K562 (cell line): Measurements from ENCODE around the gene ZNF335. TPM values are rescaled to one million over a fixed set of nuclear protein-coding genes. Genes with fewer than 3 reads are reported as not detected.

Experiments used
- CBX1 ChIP-seq: sonication (generic); IDR thresholded peaks from 2 replicates; pipeline ENCODE4 v1.6.1; 2016; ENCODE audit warnings: antibody characterized with exemption, low read depth, mild to moderate bottlenecking
- CXXC5 ChIP-seq: fragments of 250-450 bp; sonication (Bioruptor Pico); IDR thresholded peaks from 2 replicates; pipeline ENCODE4 v1.8.0; 2022; ENCODE audit warnings: inconsistent platforms, mild to moderate bottlenecking, moderate library complexity
- ESRRA ChIP-seq: fragments of 450-650 bp; IDR thresholded peaks from 2 replicates; pipeline ENCODE4 v1.6.1; 2014; ENCODE audit warnings: low read depth, mild to moderate bottlenecking, moderate library complexity, borderline replicate concordance
- HDAC1 ChIP-seq, 2 experiments: fragments of 450-650 bp; IDR thresholded peaks; 2 replicates each; pipeline ENCODE4 v1.6.1; 2016 to 2017; ENCODE audit warnings: inconsistent platforms in 1 of 2, mild to moderate bottlenecking in 1 of 2, moderate library complexity in 1 of 2
- HLTF ChIP-seq: fragments of 450-650 bp; IDR thresholded peaks from 2 replicates; pipeline ENCODE4 v1.6.1; 2016
- KDM4B ChIP-seq, 2 experiments: fragments of 450-650 bp in 1 of 2; sonication (generic) in 1 of 2; IDR thresholded peaks; 2 replicates each; pipeline ENCODE4 v1.6.1; 2016 to 2017; ENCODE audit warnings: borderline replicate concordance in 2 of 2, antibody characterized with exemption in 1 of 2, low read depth in 1 of 2, mild to moderate bottlenecking in 1 of 2
- KLF10 ChIP-seq: fragments of 250-450 bp; sonication (Bioruptor Pico); IDR thresholded peaks from 2 replicates; pipeline ENCODE4 v1.6.1; 2021; ENCODE audit warnings: matching md5 sums
- MEF2D ChIP-seq: conservative IDR thresholded peaks from 2 replicates; pipeline ENCODE4 v1.6.1; 2016; ENCODE audit warnings: low read depth, missing genetic modification characterization, missing compliant biosample characterization
- NR2C2 ChIP-seq, 2 experiments: fragments of 200-800 bp in 1 of 2; sonication (Bioruptor generic) in 1 of 2; sonication (generic) in 1 of 2; formaldehyde crosslinking in 1 of 2; IDR thresholded peaks; 2 replicates each; pipeline versions ENCODE4 v1.6.1 to v1.8.0; 2016 to 2022; ENCODE audit warnings: mild to moderate bottlenecking in 1 of 2, missing compliant biosample characterization in 1 of 2, missing genetic modification characterization in 1 of 2, missing genetic modification reagents in 1 of 2
- RBFOX2 ChIP-seq: fragments of 200-400 bp; formaldehyde crosslinking; IDR thresholded peaks from 2 replicates; pipeline ENCODE4 v1.6.1; 2017; ENCODE audit warnings: low read depth, mild to moderate bottlenecking, low read length, moderate library complexity
- RBM34 ChIP-seq: fragments of 200-400 bp; formaldehyde crosslinking; IDR thresholded peaks from 2 replicates; pipeline ENCODE4 v1.6.1; 2018; ENCODE audit warnings: low read length, borderline replicate concordance; ENCODE audit not compliant: insufficient read depth
- RCOR1 ChIP-seq, 2 experiments: IDR thresholded peaks; 2 replicates each; pipeline ENCODE4 v1.6.1; 2012; ENCODE audit warnings: low read depth in 2 of 2, low read length in 2 of 2, borderline replicate concordance in 1 of 2, improper control_type of control experiment in 1 of 2
- TEAD4 ChIP-seq, 2 experiments: sonication (generic) in 1 of 2; formaldehyde crosslinking in 1 of 2; IDR thresholded peaks; 2 replicates each; pipeline versions ENCODE4 v1.6.1 to v1.8.0; 2012 to 2022; ENCODE audit warnings: borderline replicate concordance in 1 of 2, inconsistent platforms in 1 of 2, low read length in 1 of 2, mild to moderate bottlenecking in 1 of 2, missing genetic modification reagents in 1 of 2
- USF2 ChIP-seq: sonication (generic); formaldehyde crosslinking; IDR thresholded peaks from 2 replicates; pipeline ENCODE4 v1.5.0; 2020; ENCODE audit warnings: missing genetic modification reagents
- ZBTB7A ChIP-seq: IDR thresholded peaks from 2 replicates; pipeline ENCODE4 v1.6.1; 2011; ENCODE audit warnings: low read depth, mild to moderate bottlenecking, low read length, moderate library complexity, borderline replicate concordance; ENCODE audit not compliant: control insufficient read depth
- ZFX ChIP-seq: sonication (generic); formaldehyde crosslinking; IDR thresholded peaks from 2 replicates; pipeline ENCODE4 v1.8.0; 2022; ENCODE audit warnings: mild to moderate bottlenecking, missing genetic modification reagents, moderate library complexity
- ZNF175 ChIP-seq: fragments of 200-800 bp; sonication (Bioruptor generic); IDR thresholded peaks from 2 replicates; pipeline ENCODE4 v1.6.1; 2016; ENCODE audit warnings: low read depth, mild to moderate bottlenecking, missing genetic modification characterization, missing compliant biosample characterization
- ZNF696 ChIP-seq: fragments of 250-450 bp; sonication (Bioruptor Pico); conservative IDR thresholded peaks from 2 replicates; pipeline ENCODE4 v1.4.0; 2020; ENCODE audit warnings: mild to moderate bottlenecking, moderate library complexity
- polyA plus RNA-seq, 8 experiments: library from polyadenylated mRNA; depleted of rRNA in 4 of 8; stranded (reverse) in 5 of 8; unstranded in 3 of 8; fragments of >200 nt; fragmentation: Nextera tagmentation in 2 of 8; fragmentation: Illumina TruSeq in 1 of 8; extraction: Ambion mirVana in 2 of 8; extraction: Trizol in 1 of 8; gene quantifications; 2 replicates each; pipeline versions ENCODE4 v1.2.1 to v1.2.3, GENCODE V29; 2011 to 2014; ENCODE audit warnings: inconsistent platforms in 1 of 8, missing spikeins in 1 of 8
- total RNA-seq, 7 experiments: library from RNA; depleted of rRNA in 6 of 7; stranded (reverse); fragments of >200 nt in 6 of 7; fragmentation: Illumina TruSeq in 2 of 7; extraction: Trizol in 2 of 7; gene quantifications; 2 replicates each; pipeline versions ENCODE4 v1.2.1 to v1.2.3, GENCODE V29; 2011 to 2021; ENCODE audit warnings: low replicate concordance in 1 of 7
- TF ChIP-seq, protein P1 (sequence below): sonication (generic); formaldehyde crosslinking; IDR thresholded peaks from 2 replicates; pipeline ENCODE4 v1.8.0; 2023; ENCODE audit warnings: mild to moderate bottlenecking, missing genetic modification reagents
- TF ChIP-seq, protein P2 (sequence below): IDR thresholded peaks from 2 replicates; pipeline ENCODE4 v1.6.1; 2014; ENCODE audit warnings: antibody characterized with exemption

The ZNF335 gene
- total and polyA plus RNA-seq, 9 of the 15 experiments (the other 6 are each of a cell fraction or from before 2014, with no cell fraction given): 0.39 to 16.0 (median 7.6) TPM

DNA sequence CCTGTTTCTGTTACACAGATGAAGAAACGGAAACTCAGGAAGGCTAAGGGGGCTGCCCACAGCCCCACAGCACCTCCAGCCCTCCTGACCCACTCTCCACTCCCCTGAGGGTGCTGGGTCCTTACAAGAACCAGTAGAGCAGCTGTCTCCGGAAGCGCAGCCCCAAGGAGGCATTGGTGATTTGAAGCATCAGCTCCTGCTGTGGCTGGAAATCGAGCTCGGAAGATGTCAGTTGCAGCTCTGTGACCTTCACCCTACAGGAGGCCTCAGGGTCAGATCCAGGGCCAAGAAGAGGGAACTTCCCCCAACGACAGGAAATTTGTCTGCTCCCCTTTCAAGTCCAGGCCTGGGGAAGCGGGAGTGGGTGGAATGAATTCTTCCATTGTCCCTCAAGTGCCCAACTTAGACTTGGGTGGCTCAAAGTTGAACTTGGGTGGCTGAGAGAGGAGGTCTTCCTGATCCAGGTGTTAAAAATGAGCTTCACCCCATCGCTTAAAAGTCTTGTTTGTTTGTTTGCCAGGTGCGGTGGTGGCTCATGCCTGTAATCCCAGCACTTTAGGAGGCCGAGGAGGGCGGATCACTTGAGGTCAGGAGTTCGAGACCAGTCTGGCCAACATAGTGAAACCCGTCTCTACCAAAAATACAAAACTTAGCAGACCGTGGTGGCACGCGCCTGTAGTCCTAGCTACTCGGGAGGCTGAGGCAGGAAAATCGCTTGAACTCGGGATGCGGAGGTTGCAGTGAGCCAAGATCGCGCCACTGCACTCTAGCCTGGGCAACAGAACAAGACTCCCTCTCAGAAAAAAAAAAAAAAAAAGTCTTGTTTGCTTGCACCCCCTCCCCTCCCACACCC is 62.0 kb downstream of the ZNF335 start (continued):
- peak; percentile 87 for TF ChIP-seq ZNF175 (CRISPR knock-in tag)
- TF ChIP-seq, protein P1, sequence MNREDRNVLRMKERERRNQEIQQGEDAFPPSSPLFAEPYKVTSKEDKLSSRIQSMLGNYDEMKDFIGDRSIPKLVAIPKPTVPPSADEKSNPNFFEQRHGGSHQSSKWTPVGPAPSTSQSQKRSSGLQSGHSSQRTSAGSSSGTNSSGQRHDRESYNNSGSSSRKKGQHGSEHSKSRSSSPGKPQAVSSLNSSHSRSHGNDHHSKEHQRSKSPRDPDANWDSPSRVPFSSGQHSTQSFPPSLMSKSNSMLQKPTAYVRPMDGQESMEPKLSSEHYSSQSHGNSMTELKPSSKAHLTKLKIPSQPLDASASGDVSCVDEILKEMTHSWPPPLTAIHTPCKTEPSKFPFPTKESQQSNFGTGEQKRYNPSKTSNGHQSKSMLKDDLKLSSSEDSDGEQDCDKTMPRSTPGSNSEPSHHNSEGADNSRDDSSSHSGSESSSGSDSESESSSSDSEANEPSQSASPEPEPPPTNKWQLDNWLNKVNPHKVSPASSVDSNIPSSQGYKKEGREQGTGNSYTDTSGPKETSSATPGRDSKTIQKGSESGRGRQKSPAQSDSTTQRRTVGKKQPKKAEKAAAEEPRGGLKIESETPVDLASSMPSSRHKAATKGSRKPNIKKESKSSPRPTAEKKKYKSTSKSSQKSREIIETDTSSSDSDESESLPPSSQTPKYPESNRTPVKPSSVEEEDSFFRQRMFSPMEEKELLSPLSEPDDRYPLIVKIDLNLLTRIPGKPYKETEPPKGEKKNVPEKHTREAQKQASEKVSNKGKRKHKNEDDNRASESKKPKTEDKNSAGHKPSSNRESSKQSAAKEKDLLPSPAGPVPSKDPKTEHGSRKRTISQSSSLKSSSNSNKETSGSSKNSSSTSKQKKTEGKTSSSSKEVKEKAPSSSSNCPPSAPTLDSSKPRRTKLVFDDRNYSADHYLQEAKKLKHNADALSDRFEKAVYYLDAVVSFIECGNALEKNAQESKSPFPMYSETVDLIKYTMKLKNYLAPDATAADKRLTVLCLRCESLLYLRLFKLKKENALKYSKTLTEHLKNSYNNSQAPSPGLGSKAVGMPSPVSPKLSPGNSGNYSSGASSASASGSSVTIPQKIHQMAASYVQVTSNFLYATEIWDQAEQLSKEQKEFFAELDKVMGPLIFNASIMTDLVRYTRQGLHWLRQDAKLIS (CRISPR knock-in tag): no peak
- 0 out of 2 replicates have a peak, but pooled peaks have one; percentile 21 for TF ChIP-seq HLTF
- TF ChIP-seq RBM34: no peak
- no peak for TF ChIP-seq TEAD4 (IDR thresholded peaks at IDR 0.05; ENCODE audit: low read length)
- TF ChIP-seq TEAD4 (CRISPR knock-in tag; IDR thresholded peaks at IDR 0.05; ENCODE audit: borderline replicate concordance): no peak
- 0 out of 4 replicates have a peak, but pooled peaks of 1 of the 2 experiments have one; percentile 38 for TF ChIP-seq RCOR1 (IDR thresholded peaks at IDR 0.05; ENCODE audit: borderline replicate concordance in 1 of 2, low read depth in 2 of 2, low read length in 2 of 2)
- 0 out of 2 replicates have a peak, but pooled peaks have one; percentile 18 for TF ChIP-seq NR2C2 (CRISPR knock-in tag; IDR thresholded peaks at IDR 0.05)
- peak; percentile 80 for TF ChIP-seq NR2C2 (tag; IDR thresholded peaks at IDR 0.05)
- 0 out of 4 replicates have a peak, but pooled peaks of 1 of the 2 experiments have one; percentile 3 for TF ChIP-seq HDAC1 (IDR thresholded peaks at IDR 0.05)
- TF ChIP-seq RBFOX2: 0 out of 2 replicates have a peak, but pooled peaks have one; percentile 10
- TF ChIP-seq ZNF696 (CRISPR knock-in tag): no peak
- TF ChIP-seq ESRRA: peak; percentile 95
- no peak for TF ChIP-seq KLF10
- 0 out of 2 replicates have a peak, but pooled peaks have one; percentile 39 for TF ChIP-seq ZBTB7A
- TF ChIP-seq USF2 (CRISPR knock-in tag): no peak
- TF ChIP-seq, protein P2, sequence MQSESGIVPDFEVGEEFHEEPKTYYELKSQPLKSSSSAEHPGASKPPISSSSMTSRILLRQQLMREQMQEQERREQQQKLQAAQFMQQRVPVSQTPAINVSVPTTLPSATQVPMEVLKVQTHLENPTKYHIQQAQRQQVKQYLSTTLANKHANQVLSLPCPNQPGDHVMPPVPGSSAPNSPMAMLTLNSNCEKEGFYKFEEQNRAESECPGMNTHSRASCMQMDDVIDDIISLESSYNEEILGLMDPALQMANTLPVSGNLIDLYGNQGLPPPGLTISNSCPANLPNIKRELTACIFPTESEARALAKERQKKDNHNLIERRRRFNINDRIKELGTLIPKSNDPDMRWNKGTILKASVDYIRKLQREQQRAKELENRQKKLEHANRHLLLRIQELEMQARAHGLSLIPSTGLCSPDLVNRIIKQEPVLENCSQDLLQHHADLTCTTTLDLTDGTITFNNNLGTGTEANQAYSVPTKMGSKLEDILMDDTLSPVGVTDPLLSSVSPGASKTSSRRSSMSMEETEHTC: no peak
- peak; percentile 15; the same call in 1 of the 2 replicates for TF ChIP-seq CXXC5 (CRISPR knock-in tag)
- peak; percentile 63 for TF ChIP-seq ZFX (CRISPR knock-in tag)
- no peak for TF ChIP-seq CBX1
- peak in 1 of 2 experiments; percentile 24; a peak in 1 of 4 replicates for TF ChIP-seq KDM4B (IDR thresholded peaks at IDR 0.05; ENCODE audit: borderline replicate concordance in 2 of 2, low read depth in 1 of 2)
- 0 out of 2 replicates have a peak, but pooled peaks have one; percentile 24 for TF ChIP-seq MEF2D
